ENCODE data around the gene JPH4. TPM values are rescaled to one million over a fixed set of nuclear protein-coding genes. Genes with fewer than 3 reads are reported as not detected.

The JPH4 gene
- total RNA-seq, 2 donors from 2014 or later: 0.18 to 0.91 TPM

GRCh38 chr14:23545740-23546365, 32.7 kb downstream of the JPH4 start:
- no peak overlapping the region for H3K4me3 ChIP-seq (ENCODE audit: low read length)
- H3K4me1 ChIP-seq (ENCODE audit: control insufficient read depth, insufficient read depth, low read length): no peaks in the 10 kb centered on the region
- 86 to 90% methylated on average over 4 of the region's 4 CpGs for WGBS, 2 experiments (ENCODE audit: insufficient coverage in 1 of 2, insufficient read length in 1 of 2)
- no peak for DNase-seq
- no peak overlapping the region for H3K9ac ChIP-seq (ENCODE audit: extremely low read depth, low read length, poor library complexity, severe bottlenecking)
- H3K27ac ChIP-seq (ENCODE audit: low read depth, low read length): no peak overlapping the region
- TF ChIP-seq CTCF (conservative IDR thresholded peaks at IDR 0.05): no peak
- Mint-ChIP-seq H3K9me3 (no peaks in the 10 kb centered on the region), H3K27me3 (ENCODE audit: insufficient read depth) (no peaks in the 10 kb centered on the region), H3K36me3 (ENCODE audit: low read depth) (peaks cover 6% of the 10 kb centered on the region), H3K4me1 (peaks cover 21% of the 10 kb centered on the region), H3K4me3 (no peak overlapping the region), H3K27ac (peak overlapping the region; percentile 53)
- H3K27me3 ChIP-seq (ENCODE audit: control insufficient read depth, insufficient read depth, low read length, poor library complexity, severe bottlenecking): no peaks in the 10 kb centered on the region
- peaks cover 6% of the 10 kb centered on the region for H3K36me3 ChIP-seq (ENCODE audit: control insufficient read depth, insufficient read depth, low read length)
- no peaks in the 10 kb centered on the region for H3K9me3 ChIP-seq (ENCODE audit: control insufficient read depth, low read length)

- H3K9ac ChIP-seq (ENCODE audit: extremely low read depth, low read length, poor library complexity, severe bottlenecking): no peak overlapping the region
- Mint-ChIP-seq H3K9me3 (no peaks in the 10 kb centered on the region), H3K4me1 (peaks cover 22% of the 10 kb centered on the region), H3K27ac (peak overlapping the region; percentile 53), H3K4me3 (peak overlapping the region; percentile 48), H3K27me3 (ENCODE audit: insufficient read depth) (no peaks in the 10 kb centered on the region), H3K36me3 (ENCODE audit: low read depth) (peaks cover 6% of the 10 kb centered on the region)
- no peaks in the 10 kb centered on the region for H3K27me3 ChIP-seq (ENCODE audit: control insufficient read depth, insufficient read depth, low read length, poor library complexity, severe bottlenecking)
- TF ChIP-seq CTCF (conservative IDR thresholded peaks at IDR 0.05): no peak
- no peaks in the 10 kb centered on the region for H3K4me1 ChIP-seq (ENCODE audit: control insufficient read depth, insufficient read depth, low read length)
- H3K4me3 ChIP-seq (ENCODE audit: low read length): no peak overlapping the region
- DNase-seq: peak; percentile 93
- peaks cover 6% of the 10 kb centered on the region for H3K36me3 ChIP-seq (ENCODE audit: control insufficient read depth, insufficient read depth, low read length)
- H3K9me3 ChIP-seq (ENCODE audit: control insufficient read depth, low read length): no peaks in the 10 kb centered on the region
- H3K27ac ChIP-seq (ENCODE audit: low read depth, low read length): no peak overlapping the region
- WGBS, 2 experiments (ENCODE audit: insufficient coverage in 1 of 2, insufficient read length in 1 of 2): 41 to 64% methylated on average over 13 to 25 of the region's 25 CpGs
Observed at GRCh38 chr14:23544511-23545447, 33.8 kb downstream of the JPH4 start.

GRCh38 chr14:23543403-23543802, 35.2 kb downstream of the JPH4 start:
- Histone ChIP-seq H3K9me3 (ENCODE audit: control insufficient read depth, low read length) (no peaks in the 10 kb centered on the region), H3K9ac (ENCODE audit: extremely low read depth, low read length, poor library complexity, severe bottlenecking) (no peak overlapping the region), H3K27me3 (ENCODE audit: control insufficient read depth, insufficient read depth, low read length, poor library complexity, severe bottlenecking) (no peaks in the 10 kb centered on the region), H3K36me3 (ENCODE audit: control insufficient read depth, insufficient read depth, low read length) (peaks cover 6% of the 10 kb centered on the region), H3K4me3 (ENCODE audit: low read length) (no peak overlapping the region), H3K27ac (ENCODE audit: low read depth, low read length) (no peak overlapping the region), H3K4me1 (ENCODE audit: control insufficient read depth, insufficient read depth, low read length) (peaks cover 3% of the 10 kb centered on the region)
- no peak for TF ChIP-seq CTCF (conservative IDR thresholded peaks at IDR 0.05)
- Mint-ChIP-seq H3K27me3 (ENCODE audit: insufficient read depth) (no peaks in the 10 kb centered on the region), H3K27ac (no peak overlapping the region), H3K9me3 (no peaks in the 10 kb centered on the region), H3K4me3 (no peak overlapping the region), H3K36me3 (ENCODE audit: low read depth) (peaks cover 7% of the 10 kb centered on the region), H3K4me1 (peaks cover 35% of the 10 kb centered on the region)
- DNase-seq: no peak
- WGBS, 2 experiments (ENCODE audit: insufficient coverage in 1 of 2, insufficient read length in 1 of 2): 98 to 100% methylated on average over 3 to 4 of the region's 5 CpGs

Data from endodermal cell (in vitro differentiated cells).